GM18502 (cell line): ENCODE measurements around the gene NEXMIF.
"Not testable (repeated sequence)": the region's sequence is repeated elsewhere in the genome, so short reads cannot be mapped to it uniquely, and the experiment has no call there.

Experiments
- ATAC-seq: cut with Tn5 transposase; IDR thresholded peaks from one replicate; pipeline ENCODE4 v1.9.1; 2021; ENCODE audit warnings: mild to moderate bottlenecking; ENCODE audit not compliant: unreplicated experiment, poor library complexity

Gene NEXMIF

GRCh38 chrX:74800062-74800461 is 125.2 kb downstream of the NEXMIF start:
- no peak for ATAC-seq

GRCh38 chrX:74797338-74797887 is 127.8 kb downstream of the NEXMIF start:
- ATAC-seq, result no peak

- no peak for ATAC-seq
Observed at GRCh38 chrX:74788545-74789086, 136.6 kb downstream of the NEXMIF start.

- no peak for ATAC-seq
Observed at GRCh38 chrX:74784629-74785028, 140.6 kb downstream of the NEXMIF start.

GRCh38 chrX:74781507-74782034 is 143.7 kb downstream of the NEXMIF start:
- peak; percentile 58 for ATAC-seq

GRCh38 chrX:74779175-74779574 is 146.1 kb downstream of the NEXMIF start:
- ATAC-seq, result no peak

- no peak for ATAC-seq
Observed at GRCh38 chrX:74774988-74775387, 150.3 kb downstream of the NEXMIF start.

GRCh38 chrX:74736450-74736849 is 188.8 kb downstream of the NEXMIF start:
- ATAC-seq, result no peak

- ATAC-seq, result no peak
Observed at GRCh38 chrX:74705269-74705668, 220.0 kb downstream of the NEXMIF start.

- ATAC-seq, result not testable (repeated sequence)
Observed at GRCh38 chrX:74701343-74701742, 223.9 kb downstream of the NEXMIF start.

- no peak for ATAC-seq
Observed at GRCh38 chrX:74684466-74684865, 240.8 kb downstream of the NEXMIF start.
